GM23338 (cell line): Measurements from ENCODE around the gene EDA. TPM values are rescaled to one million over a fixed set of nuclear protein-coding genes. Genes with fewer than 3 reads are reported as not detected.

Experiments used
- ATAC-seq: fragments of 200-7000 bp; cut with Tn5 transposase; 3 replicates; pipeline ENCODE4 v1.9.1; 2020
- DNase-seq: peaks from one replicate; pipeline ENCODE4 v3.0.0-alpha.2; 2015; ENCODE audit warnings: low spot score
- H2AFZ ChIP-seq: fragments of 200-600 bp; sonication (generic); 2 replicates; pipeline ENCODE4 v1.8.0; 2016; ENCODE audit warnings: antibody characterized with exemption, mild to moderate bottlenecking, moderate library complexity
- H3F3A ChIP-seq: fragments of 200-600 bp; sonication (generic); replicated peaks from 2 replicates; pipeline ENCODE4 v1.8.0; 2017; ENCODE audit warnings: antibody characterized with exemption, mixed run types, low read depth
- H3K27ac ChIP-seq: fragments of 200-600 bp; sonication (generic); 2 replicates; pipeline ENCODE4 v1.6.1; 2016; ENCODE audit warnings: low read depth
- H3K27me3 ChIP-seq: fragments of 200-600 bp; sonication (generic); 2 replicates; pipeline ENCODE4 v1.8.0; 2016; ENCODE audit warnings: mild to moderate bottlenecking, mixed run types, moderate library complexity; ENCODE audit not compliant: insufficient read depth
- H3K36me3 ChIP-seq: fragments of 200-600 bp; sonication (generic); 2 replicates; pipeline ENCODE4 v1.8.0; 2016; ENCODE audit warnings: mild to moderate bottlenecking; ENCODE audit not compliant: insufficient read depth
- H3K4me1 ChIP-seq: fragments of 200-600 bp; sonication (generic); 2 replicates; pipeline ENCODE4 v1.8.0; 2016; ENCODE audit warnings: mild to moderate bottlenecking, moderate library complexity; ENCODE audit not compliant: insufficient read depth
- H3K4me2 ChIP-seq: fragments of 200-600 bp; sonication (generic); 2 replicates; pipeline ENCODE4 v1.7.1; 2017; ENCODE audit warnings: mixed run types
- H3K4me3 ChIP-seq: fragments of 200-600 bp; sonication (generic); 2 replicates; pipeline ENCODE4 v1.6.1; 2016; ENCODE audit warnings: mixed run types
- H3K79me2 ChIP-seq: fragments of 200-600 bp; sonication (generic); replicated peaks from 2 replicates; pipeline ENCODE4 v1.8.0; 2017; ENCODE audit warnings: mild to moderate bottlenecking; ENCODE audit not compliant: insufficient read depth
- H3K9me2 ChIP-seq: fragments of 200-600 bp; sonication (generic); 2 replicates; pipeline ENCODE4 v1.8.0; 2017; ENCODE audit not compliant: insufficient read depth
- H4K20me1 ChIP-seq: fragments of 200-600 bp; sonication (generic); replicated peaks from 2 replicates; pipeline ENCODE4 v1.8.0; 2017; ENCODE audit warnings: mild to moderate bottlenecking; ENCODE audit not compliant: insufficient read depth
- H3K27ac Mint-ChIP-seq: 2 replicates; pipeline ENCODE4 v1.8.0; 2020; ENCODE audit warnings: inconsistent platforms, mild to moderate bottlenecking, moderate library complexity, mixed read lengths
- H3K27me3 Mint-ChIP-seq: 3 replicates; pipeline ENCODE4 v1.8.0; 2022; ENCODE audit warnings: low read depth, mild to moderate bottlenecking, moderate library complexity, mixed read lengths, inconsistent platforms; ENCODE audit not compliant: insufficient read depth, poor library complexity
- H3K36me3 Mint-ChIP-seq: 3 replicates; pipeline ENCODE4 v1.8.0; 2021; ENCODE audit warnings: low read depth, mild to moderate bottlenecking, inconsistent platforms, moderate library complexity, mixed read lengths
- H3K4me1 Mint-ChIP-seq: 3 replicates; pipeline ENCODE4 v1.8.0; 2020; ENCODE audit warnings: mild to moderate bottlenecking, inconsistent platforms, mixed read lengths
- H3K4me3 Mint-ChIP-seq: 3 replicates; pipeline ENCODE4 v1.8.0; 2021; ENCODE audit warnings: moderate library complexity, mild to moderate bottlenecking, inconsistent platforms, mixed read lengths
- H3K9me3 Mint-ChIP-seq: 3 replicates; pipeline ENCODE4 v1.8.0; 2020; ENCODE audit warnings: moderate library complexity, mild to moderate bottlenecking, inconsistent platforms, mixed read lengths
- CREB1 ChIP-seq: fragments of 250-450 bp; sonication (Bioruptor Pico); IDR thresholded peaks from 2 replicates; pipeline ENCODE4 v1.5.0; 2020; ENCODE audit warnings: low read depth, mild to moderate bottlenecking, moderate library complexity
- CTCF ChIP-seq, 2 experiments: fragments of 200-600 bp in 1 of 2; sonication (generic) in 1 of 2; conservative IDR thresholded peaks; 2 replicates each; pipeline versions ENCODE4 v1.5.1 to v1.6.1; 2016 to 2017; ENCODE audit warnings: antibody characterized with exemption in 2 of 2, low read depth in 2 of 2, mild to moderate bottlenecking in 2 of 2, moderate library complexity in 1 of 2
- EZH2 ChIP-seq: fragments of 200-600 bp; sonication (generic); IDR thresholded peaks from one replicate; pipeline ENCODE4 v1.8.0; 2017; ENCODE audit warnings: antibody characterized with exemption, mild to moderate bottlenecking, low read depth; ENCODE audit not compliant: unreplicated experiment
- EZH2phosphoT487 ChIP-seq: fragments of 200-600 bp; sonication (generic); IDR thresholded peaks from one replicate; pipeline ENCODE4 v1.8.1; 2018; ENCODE audit warnings: antibody characterized with exemption; ENCODE audit not compliant: unreplicated experiment
- NANOG ChIP-seq: IDR thresholded peaks from 2 replicates; pipeline ENCODE4 v1.6.1; 2016; ENCODE audit warnings: antibody characterized with exemption, borderline replicate concordance
- STAT1 ChIP-seq: IDR thresholded peaks from one replicate; pipeline ENCODE4 v1.6.1; 2016; ENCODE audit warnings: antibody characterized with exemption; ENCODE audit not compliant: unreplicated experiment
- ZNF331 ChIP-seq: fragments of 250-450 bp; sonication (Bioruptor Pico); IDR thresholded peaks from 2 replicates; pipeline ENCODE4 v1.5.0; 2020; ENCODE audit warnings: low read depth, mild to moderate bottlenecking, moderate library complexity
- ZNF462 ChIP-seq: fragments of 250-450 bp; sonication (Bioruptor Pico); IDR thresholded peaks from 2 replicates; pipeline ENCODE4 v1.5.0; 2020; ENCODE audit warnings: mild to moderate bottlenecking, moderate library complexity
- polyA plus RNA-seq: library from polyadenylated mRNA; unstranded; fragments of >200 nt; fragmentation: Nextera tagmentation; extraction: Ambion mirVana; gene quantifications from 2 replicates; pipeline ENCODE4 v1.2.1, GENCODE V29; 2016
- total RNA-seq: library from RNA; depleted of rRNA; stranded (reverse); fragments of >200 nt; shearing (Covaris generic); gene quantifications from 2 replicates; pipeline ENCODE4 v1.2.3, GENCODE V29; 2014
- TF ChIP-seq, protein P1 (sequence below): IDR thresholded peaks from one replicate; pipeline ENCODE4 v1.6.1; 2018; ENCODE audit warnings: antibody characterized with exemption; ENCODE audit not compliant: unreplicated experiment
- TF ChIP-seq, protein P2 (sequence below): IDR thresholded peaks from 2 replicates; pipeline ENCODE4 v1.6.1; 2016; ENCODE audit warnings: antibody characterized with exemption

Gene EDA
- total and polyA plus RNA-seq, 2 experiments from 2014 or later = 6.6 to 19.6 TPM

GRCh38 chrX:69932323-69932722 lies 316.4 kb downstream of the EDA start (continued):
- no peak for TF ChIP-seq ZNF331 (CRISPR knock-in tag)

GRCh38 chrX:69948276-69948797 lies 332.4 kb downstream of the EDA start:
- H3K27ac ChIP-seq = no peak overlapping the region
- no peak overlapping the region for H3K4me2 ChIP-seq
- H3K36me3 ChIP-seq = no peaks in the 10 kb centered on the region
- DNase-seq (no peak), ATAC-seq (no peak)
- Mint-ChIP-seq H3K4me3 (no peak overlapping the region), H3K9me3 (peaks cover 6% of the 10 kb centered on the region; the same call in 2 of the 3 replicates), H3K27ac (no peak overlapping the region), H3K27me3 (no peaks in the 10 kb centered on the region), H3K36me3 (peaks cover 7% of the 10 kb centered on the region), H3K4me1 (peaks cover 5% of the 10 kb centered on the region; the same call in 2 of the 3 replicates)
- H3K27me3 ChIP-seq = no peaks in the 10 kb centered on the region
- TF ChIP-seq CREB1 (CRISPR knock-in tag) (no peak), NANOG (no peak), CTCF (conservative IDR thresholded peaks at IDR 0.05; ENCODE audit: low read depth in 2 of 2) (no peak), ZNF462 (CRISPR knock-in tag) (no peak), EZH2 (no peak), ZNF331 (CRISPR knock-in tag) (no peak), STAT1 (no peak), EZH2phosphoT487 (no peak)
- TF ChIP-seq, protein P1, sequence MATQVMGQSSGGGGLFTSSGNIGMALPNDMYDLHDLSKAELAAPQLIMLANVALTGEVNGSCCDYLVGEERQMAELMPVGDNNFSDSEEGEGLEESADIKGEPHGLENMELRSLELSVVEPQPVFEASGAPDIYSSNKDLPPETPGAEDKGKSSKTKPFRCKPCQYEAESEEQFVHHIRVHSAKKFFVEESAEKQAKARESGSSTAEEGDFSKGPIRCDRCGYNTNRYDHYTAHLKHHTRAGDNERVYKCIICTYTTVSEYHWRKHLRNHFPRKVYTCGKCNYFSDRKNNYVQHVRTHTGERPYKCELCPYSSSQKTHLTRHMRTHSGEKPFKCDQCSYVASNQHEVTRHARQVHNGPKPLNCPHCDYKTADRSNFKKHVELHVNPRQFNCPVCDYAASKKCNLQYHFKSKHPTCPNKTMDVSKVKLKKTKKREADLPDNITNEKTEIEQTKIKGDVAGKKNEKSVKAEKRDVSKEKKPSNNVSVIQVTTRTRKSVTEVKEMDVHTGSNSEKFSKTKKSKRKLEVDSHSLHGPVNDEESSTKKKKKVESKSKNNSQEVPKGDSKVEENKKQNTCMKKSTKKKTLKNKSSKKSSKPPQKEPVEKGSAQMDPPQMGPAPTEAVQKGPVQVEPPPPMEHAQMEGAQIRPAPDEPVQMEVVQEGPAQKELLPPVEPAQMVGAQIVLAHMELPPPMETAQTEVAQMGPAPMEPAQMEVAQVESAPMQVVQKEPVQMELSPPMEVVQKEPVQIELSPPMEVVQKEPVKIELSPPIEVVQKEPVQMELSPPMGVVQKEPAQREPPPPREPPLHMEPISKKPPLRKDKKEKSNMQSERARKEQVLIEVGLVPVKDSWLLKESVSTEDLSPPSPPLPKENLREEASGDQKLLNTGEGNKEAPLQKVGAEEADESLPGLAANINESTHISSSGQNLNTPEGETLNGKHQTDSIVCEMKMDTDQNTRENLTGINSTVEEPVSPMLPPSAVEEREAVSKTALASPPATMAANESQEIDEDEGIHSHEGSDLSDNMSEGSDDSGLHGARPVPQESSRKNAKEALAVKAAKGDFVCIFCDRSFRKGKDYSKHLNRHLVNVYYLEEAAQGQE = no peak
- TF ChIP-seq, protein P2, sequence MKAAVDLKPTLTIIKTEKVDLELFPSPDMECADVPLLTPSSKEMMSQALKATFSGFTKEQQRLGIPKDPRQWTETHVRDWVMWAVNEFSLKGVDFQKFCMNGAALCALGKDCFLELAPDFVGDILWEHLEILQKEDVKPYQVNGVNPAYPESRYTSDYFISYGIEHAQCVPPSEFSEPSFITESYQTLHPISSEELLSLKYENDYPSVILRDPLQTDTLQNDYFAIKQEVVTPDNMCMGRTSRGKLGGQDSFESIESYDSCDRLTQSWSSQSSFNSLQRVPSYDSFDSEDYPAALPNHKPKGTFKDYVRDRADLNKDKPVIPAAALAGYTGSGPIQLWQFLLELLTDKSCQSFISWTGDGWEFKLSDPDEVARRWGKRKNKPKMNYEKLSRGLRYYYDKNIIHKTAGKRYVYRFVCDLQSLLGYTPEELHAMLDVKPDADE = no peak
- H3K4me1 ChIP-seq = no peaks in the 10 kb centered on the region
- H3K9me2 ChIP-seq = no peaks in the 10 kb centered on the region
- no peak overlapping the region for H2AFZ ChIP-seq
- no peaks in the 10 kb centered on the region for H3K79me2 ChIP-seq
- no peak overlapping the region for H3K4me3 ChIP-seq
- no peaks in the 10 kb centered on the region for H3F3A ChIP-seq
- H4K20me1 ChIP-seq = no peaks in the 10 kb centered on the region
